DMS 273 (cell line): Measurements from ENCODE around the gene AFF3.
A peak's percentile ranks its signal among the peaks of the same experiment; 100 is the strongest.

Experiments
- DNase-seq: peaks from one replicate; lab custom pipeline; 2025; ENCODE audit not compliant: unreplicated experiment; lab: John Stamatoyannopoulos, UW

Gene AFF3

GRCh38 chr2:99898336-99899048 is 243.9 kb downstream of the AFF3 start:
- no peak for DNase-seq

GRCh38 chr2:99891428-99891780 is 251.0 kb downstream of the AFF3 start:
- DNase-seq: no peak

GRCh38 chr2:99890568-99891427 is 251.6 kb downstream of the AFF3 start:
- no peak for DNase-seq

- no peak for DNase-seq
These were observed 253.8 kb downstream of the AFF3 start for GRCh38 chr2:99888617-99889016.

- no peak for DNase-seq
These were observed 256.0 kb downstream of the AFF3 start for GRCh38 chr2:99886418-99886817.

- no peak for DNase-seq
These were observed 259.0 kb downstream of the AFF3 start for GRCh38 chr2:99883358-99883757.

- peak; percentile 39 for DNase-seq
These were observed 260.3 kb downstream of the AFF3 start for GRCh38 chr2:99881901-99882591.

GRCh38 chr2:99880964-99881294 is 261.5 kb downstream of the AFF3 start:
- no peak for DNase-seq

- DNase-seq: peak; percentile 96
These were observed 262.0 kb downstream of the AFF3 start for GRCh38 chr2:99880148-99880963.

- DNase-seq: no peak
These were observed 262.9 kb downstream of the AFF3 start for GRCh38 chr2:99879481-99879880.

- no peak for DNase-seq
These were observed 263.6 kb downstream of the AFF3 start for GRCh38 chr2:99878581-99879350.

GRCh38 chr2:99877963-99878362 is 264.4 kb downstream of the AFF3 start:
- DNase-seq: no peak

- DNase-seq: no peak
These were observed 265.4 kb downstream of the AFF3 start for GRCh38 chr2:99876956-99877355.

- DNase-seq: no peak
These were observed 266.7 kb downstream of the AFF3 start for GRCh38 chr2:99875627-99876201.

- DNase-seq: peak; percentile 7
These were observed 274.1 kb downstream of the AFF3 start for GRCh38 chr2:99868260-99868659.

GRCh38 chr2:99867770-99868169 is 274.6 kb downstream of the AFF3 start:
- DNase-seq: no peak

- DNase-seq: no peak
These were observed 276.3 kb downstream of the AFF3 start for GRCh38 chr2:99865818-99866676.

- DNase-seq: no peak
These were observed 277.5 kb downstream of the AFF3 start for GRCh38 chr2:99864561-99865553.
